ENCODE results near the gene PLXNC1.
A peak's percentile ranks its signal among the peaks of the same experiment; 100 is the strongest.

The PLXNC1 gene

DNA sequence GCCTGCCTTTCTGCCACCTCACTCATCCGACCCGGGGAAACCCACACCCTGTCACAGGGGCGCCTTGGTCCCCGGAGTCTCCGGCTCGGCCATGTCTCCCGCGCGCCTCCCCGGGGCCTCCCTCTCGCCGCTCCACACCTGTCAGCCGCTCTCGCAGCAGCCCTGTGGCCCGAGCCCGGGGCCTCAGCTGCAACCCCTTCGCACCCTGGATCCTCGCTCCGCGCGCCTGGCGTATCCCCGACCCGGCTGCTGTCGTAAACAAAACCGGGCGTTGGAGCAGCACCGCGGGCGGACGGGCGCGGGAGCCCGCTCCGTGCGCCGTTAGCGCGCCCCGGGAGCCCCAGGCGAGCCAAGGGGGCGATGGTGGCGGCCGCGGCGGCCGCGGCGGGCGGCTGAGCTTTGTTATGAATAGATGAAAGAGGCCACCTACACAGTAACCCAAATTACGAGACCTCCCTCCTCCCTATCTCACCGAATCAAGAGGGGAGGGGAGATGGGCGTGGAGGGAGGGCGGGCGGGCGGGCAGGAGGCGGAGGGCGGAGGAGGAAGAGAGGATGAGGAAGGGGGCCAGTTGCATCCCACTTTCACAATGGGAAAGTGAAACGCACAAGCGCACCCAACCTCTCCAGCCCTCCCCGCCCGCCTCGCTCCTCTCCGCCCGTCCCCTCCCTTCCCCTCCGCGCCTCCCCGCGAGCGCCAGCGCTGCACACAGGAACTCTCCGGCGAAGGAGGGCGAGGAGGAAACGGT, at the start of gene PLXNC1:
PLXNC1 (plus strand) TSS at position 587 of the 748 bp plus-strand sequence. CDS start 395 bp downstream, outside the sequence.
- DNase-seq, result peak; percentile 47

DNA sequence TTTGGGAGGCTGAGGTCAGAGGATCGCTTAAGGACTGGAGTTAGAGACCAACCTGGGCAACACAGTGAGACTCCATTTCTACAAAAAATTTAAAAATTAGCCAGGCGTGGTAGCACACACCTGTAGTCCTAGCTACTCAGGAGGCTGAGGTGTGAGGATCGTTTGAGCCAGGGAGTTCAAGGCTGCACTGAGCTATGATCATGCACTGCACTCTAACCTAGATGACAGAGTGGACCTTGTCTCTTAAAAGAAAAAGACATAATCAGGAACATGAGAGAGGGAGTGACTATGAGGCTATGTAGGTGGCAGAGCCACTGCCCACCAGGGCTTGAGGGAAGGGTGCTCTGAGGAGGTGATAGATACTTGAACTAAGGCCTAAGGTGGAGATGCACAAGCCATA, 49.2 kb upstream of the PLXNC1 start:
- DNase-seq, result no peak

DNA sequence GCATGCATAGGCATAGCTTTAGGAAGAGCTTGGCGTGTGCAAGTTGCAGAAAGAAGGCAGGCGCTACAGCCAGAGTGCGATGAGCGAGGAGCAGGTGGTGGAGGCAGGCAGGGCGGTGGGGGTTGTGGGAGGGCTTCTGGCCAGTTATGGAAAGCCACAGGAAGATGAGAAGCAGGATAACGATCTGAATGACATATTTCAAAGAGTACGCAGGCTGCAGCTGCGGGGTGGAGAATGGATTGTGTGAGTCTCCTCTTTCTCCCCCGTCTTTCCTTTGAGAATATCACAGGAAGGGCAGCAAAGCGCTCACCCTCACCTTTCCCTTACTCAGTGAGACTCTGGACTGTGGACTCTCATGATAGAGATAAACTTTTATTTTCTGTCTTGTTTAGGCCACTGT, 48.7 kb upstream of the PLXNC1 start:
- DNase-seq, result peak; percentile 75

DNA sequence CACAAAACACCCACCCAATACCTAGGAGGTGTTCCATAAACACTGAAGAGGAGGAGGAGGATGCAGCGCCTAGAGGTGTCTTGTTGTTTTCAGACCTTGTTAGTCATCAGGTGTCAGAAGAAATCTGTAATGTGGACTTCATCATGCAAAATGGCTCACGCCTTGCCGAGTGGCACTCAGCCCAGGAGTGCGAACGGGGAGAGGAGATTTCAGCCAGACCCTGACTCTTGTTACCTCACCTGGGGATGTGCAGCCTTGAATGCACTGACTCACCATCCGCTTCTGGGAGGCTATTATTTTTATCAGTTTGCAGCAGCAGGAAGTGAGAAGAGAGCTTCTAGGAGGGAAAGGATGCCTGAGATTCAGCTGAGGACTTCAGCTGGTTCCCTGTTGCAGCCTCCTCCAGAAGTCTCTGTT, 48.2 kb upstream of the PLXNC1 start:
- DNase-seq, result peak; percentile 20

DNA sequence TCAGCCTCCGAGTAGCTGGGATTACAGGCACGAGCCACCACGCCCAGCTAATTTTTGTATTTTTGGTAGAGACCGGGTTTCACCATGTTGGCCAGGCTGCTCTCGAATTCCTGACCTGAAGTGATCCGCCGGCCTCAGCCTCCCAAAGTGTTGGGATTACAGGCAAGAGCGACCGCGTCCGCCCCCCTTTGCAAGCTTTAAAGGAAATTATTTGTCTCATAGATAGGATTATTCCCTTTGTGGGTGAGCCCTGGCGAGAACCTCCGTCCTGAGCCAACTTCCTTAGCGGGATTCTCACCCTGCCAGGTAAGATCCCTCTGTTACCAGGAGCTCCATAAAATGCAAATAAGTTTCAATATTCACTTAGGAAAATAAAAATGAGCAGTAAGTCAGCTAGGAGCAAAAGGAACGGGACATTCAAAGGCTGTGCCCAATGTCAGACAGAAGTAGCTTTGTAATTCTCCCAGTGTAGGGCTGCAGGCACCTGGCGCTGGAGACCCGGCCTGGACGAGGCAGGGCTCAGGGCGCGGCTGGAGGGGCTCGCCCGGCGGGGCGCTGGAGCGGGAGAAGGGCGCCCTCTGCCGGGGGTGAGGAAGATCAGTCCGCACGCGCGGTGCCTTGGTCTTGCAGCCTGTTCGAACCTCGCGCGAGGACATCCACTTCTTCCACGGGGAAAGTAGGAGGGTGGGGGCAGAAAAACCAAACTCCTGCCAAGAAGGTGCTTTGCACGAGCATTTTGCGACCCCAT, 47.2 kb upstream of the PLXNC1 start:
- peak; percentile 88 for DNase-seq

DNA sequence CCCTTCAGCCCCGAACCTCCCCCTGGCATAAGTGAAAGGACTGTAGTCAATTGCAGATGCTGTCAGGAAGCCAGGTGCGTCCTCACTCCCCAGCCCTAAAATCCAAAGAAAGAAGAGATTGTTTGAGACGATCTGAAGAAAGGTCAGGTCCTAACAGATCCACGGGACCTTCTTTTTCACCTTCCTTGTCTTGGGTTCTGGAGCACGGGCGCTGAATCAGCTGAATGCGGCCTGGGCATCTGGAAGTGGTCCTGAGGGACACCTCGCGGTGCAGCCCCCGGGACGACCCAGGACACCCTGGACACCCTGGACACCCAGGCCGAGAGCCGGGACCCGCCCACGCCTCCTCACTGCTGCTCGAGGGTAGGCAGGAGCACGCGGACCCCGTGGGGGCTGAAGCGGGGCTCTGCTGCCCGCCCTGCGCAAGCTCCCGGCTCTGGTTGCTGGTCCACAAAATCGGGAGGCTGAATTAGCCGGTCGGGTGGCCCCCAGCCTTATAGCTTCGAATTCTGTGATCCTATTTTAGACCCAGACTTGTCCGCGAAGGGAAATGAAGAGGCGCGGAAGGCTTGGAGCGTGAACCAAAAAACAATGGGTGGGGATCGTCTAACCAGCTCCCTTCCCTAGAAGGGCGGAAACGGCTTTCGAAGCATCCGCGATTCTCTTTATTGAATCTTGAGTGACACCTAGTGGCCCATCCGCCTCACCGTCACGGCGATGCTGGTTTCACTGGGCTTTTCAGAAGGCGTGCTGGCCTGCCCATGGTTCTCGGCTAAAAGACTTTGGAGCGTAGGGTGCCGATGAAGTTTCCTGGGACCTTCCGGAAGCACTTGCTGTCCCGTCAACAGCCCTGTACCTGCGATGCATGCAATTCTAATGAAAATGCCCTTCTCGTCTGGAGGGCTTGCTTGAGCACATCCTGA, 46.4 kb upstream of the PLXNC1 start:
- peak; percentile 85 for DNase-seq

DNA sequence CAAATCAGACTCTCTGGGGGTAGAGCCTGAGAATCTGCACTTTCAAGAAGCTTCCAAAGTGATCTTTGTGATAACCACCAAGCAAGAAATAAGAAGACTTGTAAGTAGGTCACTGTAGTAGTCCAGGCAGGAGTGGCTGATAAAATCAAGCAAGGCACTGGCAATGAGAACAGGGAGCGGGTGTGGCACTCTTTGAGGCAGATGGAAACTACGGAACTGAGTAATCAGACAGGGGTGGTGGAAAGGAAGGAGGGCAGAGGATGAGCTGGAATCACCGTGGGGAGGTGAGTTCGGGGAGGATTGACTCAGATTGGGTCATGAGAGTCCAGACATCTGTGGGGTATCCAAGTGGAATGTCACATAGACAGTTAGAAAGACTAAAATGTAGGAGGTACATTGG, 44.4 kb upstream of the PLXNC1 start:
- no peak for DNase-seq

DNA sequence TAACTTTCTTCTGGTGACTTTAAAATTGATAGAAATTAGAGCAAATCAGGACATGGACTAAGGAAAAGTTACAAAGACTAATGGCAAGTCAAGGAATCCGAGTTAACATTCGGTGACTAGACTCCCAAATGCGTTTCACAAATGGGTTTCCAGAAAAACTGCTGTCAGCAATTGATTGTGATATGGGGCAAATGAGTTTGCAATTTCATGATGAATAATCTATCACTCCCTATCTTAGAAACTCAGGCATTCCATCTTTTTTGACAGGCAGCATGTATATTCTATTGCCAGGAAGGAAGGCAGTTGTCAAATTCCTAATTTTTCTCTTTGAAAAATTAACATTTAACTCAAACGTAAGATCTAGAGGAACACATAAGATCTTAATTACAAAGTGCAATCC, 40.5 kb upstream of the PLXNC1 start:
- DNase-seq, result no peak

DNA sequence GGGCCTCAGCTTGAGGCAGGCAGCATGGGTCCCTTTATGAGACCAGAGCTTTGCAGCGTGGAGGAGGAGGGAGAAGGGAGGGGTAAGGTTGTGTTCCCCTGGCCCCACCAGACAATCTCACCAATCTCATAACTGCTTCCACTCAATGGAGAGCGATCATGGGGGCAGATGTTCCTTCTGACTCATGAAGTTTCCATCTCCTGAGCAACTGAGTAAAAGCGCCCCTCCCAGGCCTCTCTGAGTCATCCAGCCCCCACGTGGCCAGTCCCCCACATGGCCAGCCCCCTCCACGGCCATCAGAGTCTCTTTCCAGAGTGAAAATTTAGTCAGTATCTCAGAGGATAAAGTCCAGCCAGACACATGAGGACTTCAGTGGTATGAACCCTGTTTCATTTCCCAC, 39.2 kb upstream of the PLXNC1 start:
- no peak for DNase-seq

DNA sequence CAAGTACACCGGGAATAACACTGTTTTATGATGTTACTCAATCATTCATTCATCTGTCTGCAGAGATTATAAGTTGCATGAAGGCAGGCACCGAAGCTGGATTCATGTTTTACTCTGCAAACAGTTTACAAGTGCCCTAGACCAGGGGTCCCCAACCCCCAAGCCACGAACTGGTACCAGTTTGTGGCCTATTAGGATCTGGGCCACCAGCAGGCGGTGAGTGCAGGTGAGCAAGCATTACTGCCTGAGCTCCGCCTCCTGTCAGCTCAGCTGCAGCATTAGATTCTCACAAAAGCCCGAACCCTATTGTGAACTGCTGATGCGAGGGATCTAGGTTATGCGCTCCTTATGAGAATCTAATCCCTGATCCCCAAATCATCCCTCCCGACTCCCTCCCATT, 38.1 kb upstream of the PLXNC1 start:
- DNase-seq, result no peak

DNA sequence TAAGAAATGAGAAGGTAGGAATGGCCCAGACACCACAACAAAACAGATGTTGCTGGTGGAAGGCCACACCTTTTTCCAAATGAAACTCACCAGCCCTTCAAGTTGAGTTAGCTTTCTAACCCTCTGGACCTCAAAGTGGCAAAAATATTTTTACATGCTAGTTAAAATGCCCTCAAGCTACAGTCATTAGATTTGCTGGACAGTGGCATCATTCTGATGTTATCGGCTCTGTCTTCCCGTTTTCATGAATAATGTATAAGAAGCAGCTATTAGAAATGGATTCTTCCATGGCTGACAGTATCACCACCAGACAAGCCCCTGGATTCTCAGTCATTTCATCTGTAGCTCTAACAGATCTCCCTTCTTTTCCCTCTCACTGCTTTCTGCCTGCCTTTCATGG, 37.1 kb upstream of the PLXNC1 start:
- DNase-seq, result no peak

DNA sequence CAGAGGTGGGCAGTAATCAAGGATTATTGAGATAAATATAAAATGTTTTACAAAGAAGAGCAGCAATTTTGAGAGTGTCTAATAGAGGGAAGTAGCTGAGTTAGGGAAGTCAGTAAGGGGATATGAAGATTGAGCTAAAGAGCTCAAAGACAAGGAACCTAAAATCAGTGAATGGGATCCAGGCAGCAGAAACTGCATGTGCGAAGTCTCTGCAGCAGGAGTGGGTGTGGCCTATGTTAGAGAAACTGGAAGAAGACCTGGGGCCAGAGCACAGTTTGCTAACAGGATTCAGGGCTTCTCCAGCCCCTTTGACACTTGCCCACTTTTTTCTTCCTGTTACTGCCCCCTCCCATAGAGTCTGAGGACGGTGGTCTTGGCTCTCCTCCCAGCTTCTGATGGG, 36.3 kb upstream of the PLXNC1 start:
- DNase-seq, result no peak

DNA sequence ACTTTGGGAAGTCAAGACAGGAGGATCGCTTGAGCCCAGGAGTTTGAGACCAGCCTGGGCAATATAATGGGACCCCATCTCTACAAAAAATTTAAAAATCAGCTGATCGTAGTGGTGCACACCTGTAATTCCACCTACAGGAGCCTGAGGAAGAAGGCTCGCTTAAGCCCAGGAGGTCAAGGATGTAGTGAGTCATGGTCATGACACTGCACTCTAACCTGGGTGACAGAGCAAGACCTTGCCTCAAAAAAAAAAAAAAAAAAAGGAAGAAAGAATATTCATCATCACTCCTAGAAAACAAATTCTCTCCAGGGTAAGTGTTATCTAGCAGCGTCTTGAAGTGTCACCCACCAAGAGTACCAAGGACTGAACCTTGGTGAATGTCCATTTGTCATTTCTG, 34.2 kb upstream of the PLXNC1 start:
- no peak for DNase-seq

DNA sequence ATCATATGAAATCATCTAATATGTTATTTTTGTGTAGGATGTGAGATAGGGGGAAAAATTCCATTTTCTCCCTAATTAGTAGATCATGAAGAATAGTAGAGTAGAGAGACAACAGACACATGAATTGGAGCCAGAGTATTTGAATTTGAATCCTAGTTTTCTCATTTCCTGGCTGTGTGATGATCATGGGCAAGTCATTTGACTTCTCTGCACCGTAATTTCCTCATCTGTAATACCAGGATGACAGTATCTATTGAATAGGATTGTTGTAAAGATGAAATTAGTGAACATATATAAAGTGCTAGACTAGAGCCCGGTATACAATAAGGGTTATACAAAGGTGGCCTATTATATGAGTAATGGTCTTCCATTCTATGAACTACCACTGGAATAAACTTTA, 32.2 kb upstream of the PLXNC1 start:
- DNase-seq, result no peak

DNA sequence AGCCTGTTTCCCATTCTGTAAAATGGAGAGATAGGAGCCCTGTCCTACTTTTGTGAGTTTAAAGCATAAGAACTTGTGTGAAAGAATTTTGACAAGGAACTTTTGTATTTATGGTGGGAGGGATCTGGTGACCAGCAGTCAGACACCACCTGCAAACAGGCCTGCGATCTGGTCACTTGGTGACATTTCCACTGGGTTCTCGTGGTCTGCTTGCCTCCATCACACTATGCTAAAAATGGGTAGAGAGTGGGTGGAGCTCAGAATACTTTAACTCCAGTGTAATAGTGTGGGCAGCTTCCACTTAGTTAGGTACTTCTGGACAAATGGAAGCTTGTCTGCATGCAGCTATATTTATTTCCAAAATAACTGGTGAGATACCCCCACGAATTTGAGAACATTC, 26.5 kb upstream of the PLXNC1 start:
- no peak for DNase-seq

DNA sequence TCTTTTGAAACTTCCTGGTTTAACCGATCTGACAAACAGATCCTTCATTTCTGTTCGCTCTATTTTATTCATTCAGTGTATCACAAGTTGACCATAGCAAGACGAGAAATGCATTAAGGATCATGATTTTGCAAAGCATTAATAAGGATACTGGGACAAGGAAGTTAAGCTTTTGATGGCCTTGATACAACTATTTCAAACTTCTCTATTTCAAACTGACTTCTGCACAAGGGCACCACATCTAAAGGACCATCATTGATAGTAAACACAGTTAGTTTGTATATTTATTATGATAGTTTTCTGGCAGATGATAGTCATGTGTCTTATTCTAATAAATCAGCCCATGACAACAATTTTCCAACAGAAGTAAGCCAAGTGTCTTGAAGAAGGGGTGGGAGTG, 25.8 kb upstream of the PLXNC1 start:
- DNase-seq, result no peak

DNA sequence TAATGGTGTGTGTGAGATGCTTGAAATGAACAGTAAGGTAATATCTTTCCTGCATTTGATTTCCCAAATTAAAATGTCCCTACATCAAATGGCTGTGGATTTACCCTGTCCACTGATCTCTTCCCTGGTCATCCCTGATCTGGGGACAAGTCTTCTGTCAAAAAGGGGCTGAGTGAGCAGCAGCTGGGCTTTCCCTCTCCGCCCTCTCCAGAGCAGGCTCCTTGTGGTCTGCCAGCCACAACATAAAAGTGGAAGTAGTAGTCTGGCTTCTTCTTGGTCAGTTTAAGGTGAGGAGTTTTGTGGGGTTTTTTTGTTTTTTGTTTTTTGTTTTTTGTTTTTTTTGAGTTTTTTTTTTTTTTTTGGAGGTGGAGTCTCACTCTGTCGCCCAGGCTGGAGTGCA, 25.2 kb upstream of the PLXNC1 start:
- no peak for DNase-seq

DNA sequence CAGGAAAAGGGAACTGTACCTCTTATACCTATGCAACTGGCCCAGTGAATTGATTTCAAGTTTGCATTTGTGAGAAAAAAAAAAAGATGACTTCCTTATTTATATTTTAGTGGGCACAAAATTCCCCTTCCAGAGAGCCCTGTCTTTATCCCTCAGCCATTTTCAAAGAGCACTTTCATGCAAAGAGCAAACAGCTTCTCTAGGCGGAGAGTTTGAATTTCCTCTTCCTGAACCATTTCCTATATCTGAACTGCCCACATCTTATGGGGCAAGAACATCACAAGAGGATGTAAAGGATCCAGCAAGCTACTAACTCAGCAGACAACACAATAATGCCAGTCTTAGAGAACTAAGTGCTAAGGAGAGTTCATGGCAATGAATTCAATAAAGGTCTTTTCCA, 22.3 kb upstream of the PLXNC1 start:
- no peak for DNase-seq

DNA sequence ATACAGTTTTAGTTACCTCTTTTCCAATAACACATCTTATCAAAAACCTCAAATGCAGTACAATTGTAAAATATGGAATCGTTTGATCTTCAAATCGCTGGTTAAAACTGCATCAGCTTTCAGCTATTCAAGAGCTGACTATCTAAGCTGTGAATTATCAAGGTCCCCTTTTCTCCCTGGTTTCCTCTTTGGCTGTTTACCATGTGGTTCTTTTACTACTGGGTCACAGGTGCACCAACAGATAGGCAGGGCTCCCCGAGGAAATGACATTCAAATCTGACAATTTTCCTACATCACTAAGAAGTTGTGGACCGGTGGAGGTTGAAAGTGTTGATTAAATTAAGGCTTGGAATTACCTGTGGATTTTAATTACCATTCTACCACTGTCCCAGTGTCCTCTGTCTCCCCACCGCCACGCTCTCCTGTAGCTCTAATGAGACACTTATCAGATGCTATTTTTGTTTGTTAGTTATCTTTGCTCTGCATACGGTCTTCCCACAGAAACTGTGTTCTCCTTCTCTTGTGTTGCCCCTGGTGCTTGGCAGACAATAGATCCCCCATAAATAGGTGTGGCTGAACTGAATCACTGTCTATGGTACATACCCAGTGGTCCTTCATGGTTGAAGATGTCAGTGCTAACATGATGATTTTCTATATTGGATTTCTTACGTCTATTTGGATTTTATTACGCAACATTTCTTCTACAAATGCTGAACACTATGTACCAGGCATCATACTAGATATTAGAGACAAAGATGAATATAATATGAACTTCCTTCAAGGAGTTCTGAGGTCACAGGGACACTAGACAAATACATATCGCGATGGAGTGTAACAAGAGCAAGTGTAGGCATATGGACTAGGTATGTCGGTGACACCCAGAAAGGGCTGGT, 20.9 kb upstream of the PLXNC1 start:
- DNase-seq, result no peak

DNA sequence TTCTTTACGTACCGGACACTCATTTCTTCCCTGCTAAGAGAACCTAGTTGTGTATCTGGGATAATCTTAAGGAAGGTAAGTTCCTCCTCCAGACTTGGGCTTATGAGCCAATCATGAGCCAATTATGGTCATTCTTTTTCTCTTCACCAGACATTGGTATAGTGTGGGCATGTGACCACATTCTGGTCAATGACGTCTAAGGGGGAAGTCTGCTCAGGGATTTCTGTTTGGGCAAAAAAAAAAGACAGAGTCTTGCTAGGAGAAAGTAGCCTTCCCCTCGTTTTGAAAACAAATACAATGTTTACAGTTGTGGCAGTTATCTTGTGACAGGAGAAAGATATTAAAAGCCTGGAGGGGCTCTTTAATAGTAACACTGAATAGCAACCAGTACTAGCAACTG, 20.1 kb upstream of the PLXNC1 start:
- DNase-seq, result no peak

DNA sequence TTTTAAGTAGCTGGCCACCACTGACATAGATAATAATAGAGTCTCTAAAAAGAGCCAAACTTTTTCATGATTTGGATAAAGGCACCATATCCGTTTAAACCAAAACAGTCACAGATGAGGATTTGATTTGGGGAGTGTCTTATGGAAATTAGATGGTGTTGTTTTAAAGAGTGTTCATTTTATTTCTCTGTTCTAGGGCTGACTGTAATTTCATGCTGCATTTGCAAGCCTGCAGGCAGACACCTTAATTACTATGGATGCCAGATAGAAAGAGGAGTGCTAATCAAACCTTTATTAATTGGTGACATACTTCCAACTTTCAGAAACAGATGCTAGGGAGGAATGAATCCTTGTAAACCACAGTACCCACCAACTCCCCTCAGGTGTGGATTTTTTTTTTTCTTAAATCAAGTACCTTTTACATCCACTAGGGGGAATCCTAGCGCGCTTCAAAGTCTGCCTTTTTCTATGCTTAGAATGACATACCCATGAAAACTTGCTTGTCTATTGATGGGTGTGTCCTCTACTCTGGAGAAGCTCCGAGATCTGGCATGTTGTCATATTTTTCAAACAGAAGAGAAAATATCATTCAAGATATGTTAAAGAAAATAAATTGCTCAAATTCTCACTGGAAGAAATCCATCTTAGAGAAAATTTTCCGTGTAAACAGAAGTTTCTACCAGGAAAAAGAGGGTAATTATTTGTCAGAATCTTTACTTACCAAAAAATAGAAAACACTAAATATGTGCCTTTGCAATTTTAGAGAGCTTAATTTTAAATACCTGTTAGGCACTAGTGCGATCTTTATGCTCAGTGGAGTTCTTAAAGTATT, 14.2 kb upstream of the PLXNC1 start:
- DNase-seq, result peak; percentile 70

DNA sequence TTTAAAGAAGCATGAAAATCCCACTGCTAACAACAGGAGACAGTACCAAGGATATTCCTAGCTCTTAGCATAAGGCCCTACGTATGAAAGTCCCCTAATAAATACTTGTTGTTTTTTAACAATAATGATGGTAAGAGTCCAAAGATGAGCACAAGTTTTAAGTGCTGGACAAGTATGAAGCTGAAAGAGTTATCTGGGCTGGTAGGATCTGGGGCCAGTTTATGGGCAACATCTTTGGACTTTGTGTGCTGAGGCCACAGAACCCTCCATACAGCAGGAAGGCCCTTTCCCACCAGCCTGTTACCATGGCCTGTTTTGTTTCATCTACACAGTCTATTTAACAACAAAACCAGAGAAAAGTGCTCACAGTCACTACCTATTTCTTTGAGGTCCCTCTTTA, 12.5 kb upstream of the PLXNC1 start:
- no peak for DNase-seq

Measured in NCI-H2171 treated with DMSO at 0.1 percent for 48 hours (cell line).